NB4 (cell line): ENCODE measurements around the gene HSPA12A.

Source experiments
- DNase-seq: peaks from one replicate; pipeline ENCODE4 v3.0.0; 2010; ENCODE audit warnings: low read depth
- H3K4me3 ChIP-seq: one replicate; pipeline ENCODE4 v1.5.1; 2011; ENCODE audit warnings: mild to moderate bottlenecking, low read depth, low read length, moderate library complexity
- CTCF ChIP-seq: IDR thresholded peaks from one replicate; pipeline ENCODE4 v1.5.1; 2012; ENCODE audit warnings: low read depth, low read length
- MYC ChIP-seq: IDR thresholded peaks from 2 replicates; pipeline ENCODE4 v1.6.1; 2011; ENCODE audit warnings: low read depth, low read length
- POLR2A ChIP-seq: IDR thresholded peaks from 2 replicates; pipeline ENCODE4 v1.6.1; 2011; ENCODE audit warnings: mild to moderate bottlenecking; ENCODE audit not compliant: insufficient read length; ENCODE audit errors: extremely low read depth
- TF ChIP-seq, protein P1 (sequence below): IDR thresholded peaks from 2 replicates; pipeline ENCODE4 v1.6.1; 2011; ENCODE audit warnings: low read depth, low read length

Gene HSPA12A

GRCh38 chr10:116785282-116785681 lies 42.9 kb upstream of the HSPA12A start:
- H3K4me3 ChIP-seq, result no peak overlapping the region
- no peak for DNase-seq
- TF ChIP-seq, protein P1, sequence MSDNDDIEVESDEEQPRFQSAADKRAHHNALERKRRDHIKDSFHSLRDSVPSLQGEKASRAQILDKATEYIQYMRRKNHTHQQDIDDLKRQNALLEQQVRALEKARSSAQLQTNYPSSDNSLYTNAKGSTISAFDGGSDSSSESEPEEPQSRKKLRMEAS, result no peak
- no peak for TF ChIP-seq CTCF
- no peak for TF ChIP-seq MYC
- TF ChIP-seq POLR2A, result no peak

DNA sequence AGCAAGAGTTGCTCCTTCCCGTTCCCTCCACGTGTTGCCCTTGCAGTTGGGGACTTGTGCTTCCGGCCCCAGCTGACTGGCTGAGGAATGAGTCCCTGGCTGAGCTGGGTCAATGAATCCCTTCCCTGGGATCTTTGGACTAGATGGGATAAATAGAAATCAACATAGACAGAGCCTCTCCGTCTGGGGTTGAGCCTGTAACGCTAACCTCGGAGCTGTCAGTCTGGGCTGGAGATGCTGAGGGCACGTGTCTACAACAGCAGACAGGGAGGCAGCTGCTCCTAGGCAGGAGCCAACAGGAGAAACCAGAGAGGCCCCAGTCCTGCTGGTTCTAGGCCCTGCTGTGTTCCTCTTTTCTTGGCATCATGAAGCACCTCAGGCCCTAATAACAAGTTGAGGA lies 42.3 kb upstream of the HSPA12A start:
- TF ChIP-seq, protein P1, result no peak
- TF ChIP-seq POLR2A (no peak), MYC (no peak), CTCF (no peak)
- no peak for DNase-seq

GRCh38 chr10:116784035-116784434 lies 41.7 kb upstream of the HSPA12A start:
- DNase-seq, result no peak
- TF ChIP-seq MYC, result no peak
- TF ChIP-seq POLR2A, result no peak
- TF ChIP-seq, protein P1, result no peak
- no peak overlapping the region for H3K4me3 ChIP-seq

More for the DNA sequence above, 42.3 kb upstream of the HSPA12A start:
- no peak overlapping the region for H3K4me3 ChIP-seq

GRCh38 chr10:116783011-116783655 lies 40.8 kb upstream of the HSPA12A start:
- no peak for DNase-seq
- no peak for TF ChIP-seq MYC
- no peak for TF ChIP-seq POLR2A
- TF ChIP-seq, protein P1, result no peak
- TF ChIP-seq CTCF, result no peak
- no peak overlapping the region for H3K4me3 ChIP-seq

GRCh38 chr10:116781370-116781884 lies 39.1 kb upstream of the HSPA12A start:
- no peak overlapping the region for H3K4me3 ChIP-seq
- no peak for DNase-seq

More at GRCh38 chr10:116781370-116781884, 39.1 kb upstream of the HSPA12A start:
- TF ChIP-seq CTCF (no peak), MYC (no peak), POLR2A (no peak)
- TF ChIP-seq, protein P1, result no peak
